Caco-2 (cell line): Measurements from ENCODE around the gene SMARCD3. TPM values are rescaled to one million over a fixed set of nuclear protein-coding genes. Genes with fewer than 3 reads are reported as not detected.

Source experiments
- BruUV-seq: library from RNA; stranded (reverse); fragments of 400-500 nt; replicated peaks from 2 replicates; lab custom pipeline; 2021; lab: Mats Ljungman, UMichigan
- CTCF ChIA-PET: fragments of 300-600 bp; sonication (Branson Sonifier 250); formaldehyde crosslinking; loops from one replicate; lab custom pipeline; 2022; ENCODE audit warnings: antibody characterized with exemption; lab: Charles Lee
- POLR2A ChIA-PET: fragments of 300-600 bp; sonication (Branson Sonifier 250); formaldehyde crosslinking; loops from one replicate; lab custom pipeline; 2022; ENCODE audit warnings: antibody characterized with exemption; lab: Charles Lee
- DNase-seq, 2 experiments: peaks; one replicate each; pipeline versions ENCODE4 v3.0.0 to v3.0.0-alpha.2; 2020 to 2022
- H3K27me3 ChIP-seq: replicated peaks from 2 replicates; pipeline ENCODE4 v1.6.0; 2011; ENCODE audit warnings: low read length; ENCODE audit not compliant: control insufficient read depth, insufficient read depth
- H3K36me3 ChIP-seq: 2 replicates; pipeline ENCODE4 v1.5.1; 2011; ENCODE audit warnings: low read length; ENCODE audit not compliant: control insufficient read depth, insufficient read depth
- H3K4me1 ChIP-seq: fragments of 250-450 bp; sonication (Bioruptor Pico); 2 replicates; pipeline ENCODE4 v1.5.1; 2020; ENCODE audit warnings: mild to moderate bottlenecking
- H3K4me3 ChIP-seq: 2 replicates; pipeline ENCODE4 v1.5.1; 2011; ENCODE audit warnings: low read depth, mild to moderate bottlenecking, control low read depth, low read length
- H3K9me3 ChIP-seq: fragments of 250-450 bp; sonication (Bioruptor Pico); 2 replicates; pipeline ENCODE4 v1.5.1; 2020; ENCODE audit warnings: mild to moderate bottlenecking, moderate library complexity
- H3K27ac Mint-ChIP-seq: one replicate; pipeline ENCODE4 v1.8.0; 2022; ENCODE audit warnings: mixed read lengths; ENCODE audit not compliant: unreplicated experiment
- H3K27me3 Mint-ChIP-seq: one replicate; pipeline ENCODE4 v1.8.0; 2022; ENCODE audit warnings: mixed read lengths; ENCODE audit not compliant: insufficient read depth, unreplicated experiment
- H3K36me3 Mint-ChIP-seq: one replicate; pipeline ENCODE4 v1.8.0; 2022; ENCODE audit warnings: mild to moderate bottlenecking, mixed read lengths; ENCODE audit not compliant: insufficient read depth, unreplicated experiment
- H3K4me1 Mint-ChIP-seq: one replicate; pipeline ENCODE4 v1.8.0; 2022; ENCODE audit warnings: low read depth, mixed read lengths; ENCODE audit not compliant: unreplicated experiment
- H3K4me3 Mint-ChIP-seq: one replicate; pipeline ENCODE4 v1.8.0; 2022; ENCODE audit warnings: mild to moderate bottlenecking, moderate library complexity, mixed read lengths; ENCODE audit not compliant: unreplicated experiment
- H3K9me3 Mint-ChIP-seq: one replicate; pipeline ENCODE4 v1.8.0; 2022; ENCODE audit warnings: mixed read lengths; ENCODE audit not compliant: unreplicated experiment
- intact Hi-C: fragments of 100-400 bp; cut with micrococcal nuclease; formaldehyde crosslinking; loops from one replicate; pipeline ENCODE4 v1.10.0; 2022; ENCODE audit not compliant: unreplicated experiment
- total RNA-seq: library from RNA; stranded (reverse); gene quantifications from 2 replicates; pipeline ENCODE4 v1.2.3, GENCODE V29; 2022
- TF ChIP-seq, protein P1 (sequence below), 2 experiments: fragments of 200-600 bp in 1 of 2; IDR thresholded peaks; 1 replicate in 1 of 2; 2 replicates in 1 of 2; pipeline versions ENCODE4 v1.5.1 to v1.8.0; 2011 to 2022; ENCODE audit warnings: antibody characterized with exemption in 1 of 2, control low read depth in 1 of 2, inconsistent platforms in 1 of 2, low read depth in 1 of 2, low read length in 1 of 2, mild to moderate bottlenecking in 1 of 2, moderate library complexity in 1 of 2; ENCODE audit not compliant: insufficient read depth in 1 of 2, severe bottlenecking in 1 of 2, unreplicated experiment in 1 of 2

The SMARCD3 gene
- total RNA-seq, 1 experiment from 2014 or later, result 27.8 TPM

DNA sequence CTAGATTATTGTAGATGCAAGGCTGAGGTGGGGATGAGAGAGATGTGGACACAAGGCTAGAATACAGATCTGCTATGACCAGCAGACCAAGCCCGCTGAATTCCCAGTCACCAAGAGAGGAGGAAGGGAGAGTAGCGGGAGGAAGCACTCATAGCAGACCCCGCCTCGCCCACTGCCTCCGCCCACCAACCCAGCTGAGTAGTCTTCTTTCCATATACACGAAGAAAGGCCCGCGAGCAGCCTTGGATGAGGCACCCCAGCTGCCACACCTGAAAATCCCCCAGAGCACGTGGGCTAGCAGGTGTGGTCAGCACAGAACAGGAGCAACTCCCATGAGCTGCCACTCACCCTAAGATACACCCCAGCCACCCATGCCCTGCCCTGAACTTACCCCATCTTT lies 30.3 kb downstream of the SMARCD3 start:
- Mint-ChIP-seq H3K9me3 (no peaks in the 10 kb centered on the region), H3K4me3 (no peak overlapping the region), H3K27ac (no peak overlapping the region), H3K36me3 (peaks cover 71% of the 10 kb centered on the region), H3K4me1 (no peaks in the 10 kb centered on the region), H3K27me3 (no peaks in the 10 kb centered on the region)
- intact Hi-C loops, result no loop called here
- no peaks in the 10 kb centered on the region; the same call in 1 of the 2 replicates for H3K36me3 ChIP-seq
- H3K27me3 ChIP-seq, result no peaks in the 10 kb centered on the region
- POLR2A ChIA-PET, result no interaction called here
- TF ChIP-seq, protein P1, sequence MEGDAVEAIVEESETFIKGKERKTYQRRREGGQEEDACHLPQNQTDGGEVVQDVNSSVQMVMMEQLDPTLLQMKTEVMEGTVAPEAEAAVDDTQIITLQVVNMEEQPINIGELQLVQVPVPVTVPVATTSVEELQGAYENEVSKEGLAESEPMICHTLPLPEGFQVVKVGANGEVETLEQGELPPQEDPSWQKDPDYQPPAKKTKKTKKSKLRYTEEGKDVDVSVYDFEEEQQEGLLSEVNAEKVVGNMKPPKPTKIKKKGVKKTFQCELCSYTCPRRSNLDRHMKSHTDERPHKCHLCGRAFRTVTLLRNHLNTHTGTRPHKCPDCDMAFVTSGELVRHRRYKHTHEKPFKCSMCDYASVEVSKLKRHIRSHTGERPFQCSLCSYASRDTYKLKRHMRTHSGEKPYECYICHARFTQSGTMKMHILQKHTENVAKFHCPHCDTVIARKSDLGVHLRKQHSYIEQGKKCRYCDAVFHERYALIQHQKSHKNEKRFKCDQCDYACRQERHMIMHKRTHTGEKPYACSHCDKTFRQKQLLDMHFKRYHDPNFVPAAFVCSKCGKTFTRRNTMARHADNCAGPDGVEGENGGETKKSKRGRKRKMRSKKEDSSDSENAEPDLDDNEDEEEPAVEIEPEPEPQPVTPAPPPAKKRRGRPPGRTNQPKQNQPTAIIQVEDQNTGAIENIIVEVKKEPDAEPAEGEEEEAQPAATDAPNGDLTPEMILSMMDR (IDR thresholded peaks at IDR 0.05; ENCODE audit: insufficient read depth in 1 of 2, low read depth in 1 of 2, low read length in 1 of 2, severe bottlenecking in 1 of 2, unreplicated experiment in 1 of 2), result no peak
- CTCF ChIA-PET, result no interaction called here
- no peak overlapping the region for H3K4me3 ChIP-seq
- no peak for DNase-seq
- no peaks in the 10 kb centered on the region for H3K4me1 ChIP-seq
- H3K9me3 ChIP-seq, result no peaks in the 10 kb centered on the region
- BruUV-seq, result no TSS peak

DNA sequence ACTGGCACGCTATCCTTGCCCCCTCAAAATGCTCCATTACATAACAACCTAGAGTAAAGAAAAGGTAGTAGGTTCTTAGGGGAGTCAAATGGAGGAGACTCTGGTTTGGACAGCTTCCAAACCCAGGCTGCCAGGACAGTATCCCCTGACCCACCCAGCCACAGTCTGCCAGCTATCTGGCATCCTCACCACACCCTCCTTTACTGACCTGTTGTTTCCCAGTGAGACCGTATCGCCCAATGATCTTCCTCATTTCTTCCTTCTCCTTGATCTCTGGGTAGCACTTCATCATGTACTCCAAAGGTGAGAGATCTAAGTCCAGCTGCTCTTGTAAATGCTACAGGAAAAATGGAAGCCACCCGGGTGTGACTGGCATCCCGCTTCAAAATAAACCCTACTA lies 33.1 kb downstream of the SMARCD3 start:
- Mint-ChIP-seq H3K9me3 (no peaks in the 10 kb centered on the region), H3K27me3 (no peaks in the 10 kb centered on the region), H3K4me1 (peaks cover 6% of the 10 kb centered on the region), H3K36me3 (peaks cover 73% of the 10 kb centered on the region), H3K27ac (no peak overlapping the region), H3K4me3 (no peak overlapping the region)
- no peaks in the 10 kb centered on the region for H3K9me3 ChIP-seq
- no peaks in the 10 kb centered on the region for H3K36me3 ChIP-seq
- no TSS peak for BruUV-seq
- POLR2A ChIA-PET, result no interaction called here
- CTCF ChIA-PET, result no interaction called here
- intact Hi-C loops, result no loop called here
- no peaks in the 10 kb centered on the region for H3K4me1 ChIP-seq
- no peak overlapping the region for H3K4me3 ChIP-seq
- TF ChIP-seq, protein P1 (IDR thresholded peaks at IDR 0.05; ENCODE audit: insufficient read depth in 1 of 2, low read depth in 1 of 2, low read length in 1 of 2, severe bottlenecking in 1 of 2, unreplicated experiment in 1 of 2), result no peak
- no peaks in the 10 kb centered on the region for H3K27me3 ChIP-seq
- DNase-seq, result no peak

DNA sequence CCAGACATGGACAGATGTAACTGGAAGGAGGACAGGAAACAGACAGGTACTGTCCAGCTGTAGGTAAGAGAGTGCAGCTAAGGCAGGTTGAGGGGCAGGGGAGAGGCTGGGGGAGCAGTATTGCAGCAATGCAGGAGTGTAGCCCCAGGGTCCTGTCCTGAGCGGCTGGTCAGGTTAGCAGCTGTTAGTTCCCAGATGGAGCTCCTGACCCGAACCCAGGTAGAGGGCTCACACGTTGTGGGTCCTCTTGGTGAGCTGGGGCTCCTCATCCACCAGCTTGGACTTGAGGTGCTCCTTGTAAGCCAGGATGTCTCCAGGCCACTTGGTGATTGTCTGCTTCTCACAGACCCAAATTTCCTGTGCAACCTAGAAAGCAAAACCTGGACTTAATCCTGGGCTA lies 34.7 kb downstream of the SMARCD3 start:
- Mint-ChIP-seq H3K4me1 (peaks cover 8% of the 10 kb centered on the region), H3K4me3 (no peak overlapping the region), H3K27me3 (peaks cover 3% of the 10 kb centered on the region), H3K36me3 (peaks cover 67% of the 10 kb centered on the region), H3K9me3 (no peaks in the 10 kb centered on the region), H3K27ac (no peak overlapping the region)
- no peak for DNase-seq
- Histone ChIP-seq H3K9me3 (no peaks in the 10 kb centered on the region), H3K27me3 (no peaks in the 10 kb centered on the region), H3K36me3 (no peaks in the 10 kb centered on the region), H3K4me1 (no peaks in the 10 kb centered on the region), H3K4me3 (no peak overlapping the region)
- CTCF ChIA-PET, result no interaction called here
- POLR2A ChIA-PET, result no interaction called here
- no TSS peak for BruUV-seq
- TF ChIP-seq, protein P1 (IDR thresholded peaks at IDR 0.05; ENCODE audit: insufficient read depth in 1 of 2, low read depth in 1 of 2, low read length in 1 of 2, severe bottlenecking in 1 of 2, unreplicated experiment in 1 of 2), result no peak
- intact Hi-C loops, result no loop called here
